Lower lobe of right lung (tissue), 2 donors: Measurements from ENCODE around the gene MYOT. TPM values are rescaled to one million over a fixed set of nuclear protein-coding genes. Genes with fewer than 3 reads are reported as not detected.
A peak's percentile ranks its signal among the peaks of the same experiment; 100 is the strongest.

ENCODE experiments used
- ATAC-seq, 2 donors: fragments of 200-7000 bp; cut with Tn5 transposase; one replicate each; pipeline ENCODE4 v1.9.1; 2020 to 2022; ENCODE audit warnings: mild to moderate bottlenecking in 2 of 2, moderate library complexity in 2 of 2
- DNase-seq: peaks from one replicate; pipeline ENCODE4 v3.0.0-alpha.2; 2020
- H3K27ac ChIP-seq: fragments of 200-600 bp; one replicate; pipeline ENCODE4 v1.8.0; 2022
- H3K27me3 ChIP-seq: fragments of 200-600 bp; one replicate; pipeline ENCODE4 v1.8.0; 2022; ENCODE audit warnings: low read depth
- H3K36me3 ChIP-seq: fragments of 200-600 bp; one replicate; pipeline ENCODE4 v1.8.0; 2022; ENCODE audit warnings: mild to moderate bottlenecking
- H3K4me1 ChIP-seq: fragments of 200-600 bp; one replicate; pipeline ENCODE4 v1.8.0; 2022
- H3K4me3 ChIP-seq: fragments of 200-600 bp; one replicate; pipeline ENCODE4 v1.8.0; 2022; ENCODE audit warnings: mild to moderate bottlenecking
- H3K9me3 ChIP-seq: fragments of 200-600 bp; one replicate; pipeline ENCODE4 v1.8.0; 2022
- intact Hi-C: fragments of 100-400 bp; cut with DNase I; formaldehyde crosslinking; loops from one replicate; pipeline ENCODE4 v1.11.0; 2022
- total RNA-seq: library from RNA; stranded (reverse); fragmentation: NEBNext Ultra II Directional; extraction: Animal tissue kit (Norgen Biotek cat#: 25700); gene quantifications from one replicate; pipeline ENCODE4 v1.2.1, GENCODE V29; 2021
- TF ChIP-seq, protein P1 (sequence below): fragments of 200-600 bp; IDR thresholded peaks from one replicate; pipeline ENCODE4 v1.8.0; 2022; ENCODE audit warnings: antibody characterized with exemption, mild to moderate bottlenecking
- donor health status: DM: no; HTN: yes; CAD: no; lungs with severe emphysema.

MYOT gene
- total RNA-seq, 1 donor from 2014 or later, result not detected

DNA sequence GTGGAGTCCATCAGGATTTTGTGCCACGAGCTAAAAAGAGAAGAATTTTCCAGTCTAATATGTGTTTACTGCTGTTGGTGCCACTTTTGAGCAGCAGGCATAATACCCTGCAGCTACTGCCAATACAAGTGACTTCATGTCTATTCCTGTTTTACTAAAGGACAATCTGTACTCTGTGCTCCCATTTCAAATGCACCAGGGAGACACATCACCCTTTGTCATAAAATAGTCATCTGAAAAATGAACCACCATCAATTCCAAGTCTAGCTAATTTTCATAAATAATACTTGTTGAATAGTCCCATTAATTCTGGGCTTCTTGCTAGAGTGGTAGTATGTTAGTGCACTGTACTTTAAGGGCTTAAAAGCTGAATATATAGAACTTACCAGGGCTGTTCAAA is 12.7 kb downstream of the MYOT start:
- Histone ChIP-seq H3K4me3 (no peak overlapping the region), H3K36me3 (no peaks in the 10 kb centered on the region), H3K27ac (no peak overlapping the region), H3K27me3 (no peaks in the 10 kb centered on the region), H3K4me1 (no peaks in the 10 kb centered on the region), H3K9me3 (no peaks in the 10 kb centered on the region)
- no peak for DNase-seq
- no peak for ATAC-seq
- intact Hi-C loops, result no loop called here
- TF ChIP-seq, protein P1, sequence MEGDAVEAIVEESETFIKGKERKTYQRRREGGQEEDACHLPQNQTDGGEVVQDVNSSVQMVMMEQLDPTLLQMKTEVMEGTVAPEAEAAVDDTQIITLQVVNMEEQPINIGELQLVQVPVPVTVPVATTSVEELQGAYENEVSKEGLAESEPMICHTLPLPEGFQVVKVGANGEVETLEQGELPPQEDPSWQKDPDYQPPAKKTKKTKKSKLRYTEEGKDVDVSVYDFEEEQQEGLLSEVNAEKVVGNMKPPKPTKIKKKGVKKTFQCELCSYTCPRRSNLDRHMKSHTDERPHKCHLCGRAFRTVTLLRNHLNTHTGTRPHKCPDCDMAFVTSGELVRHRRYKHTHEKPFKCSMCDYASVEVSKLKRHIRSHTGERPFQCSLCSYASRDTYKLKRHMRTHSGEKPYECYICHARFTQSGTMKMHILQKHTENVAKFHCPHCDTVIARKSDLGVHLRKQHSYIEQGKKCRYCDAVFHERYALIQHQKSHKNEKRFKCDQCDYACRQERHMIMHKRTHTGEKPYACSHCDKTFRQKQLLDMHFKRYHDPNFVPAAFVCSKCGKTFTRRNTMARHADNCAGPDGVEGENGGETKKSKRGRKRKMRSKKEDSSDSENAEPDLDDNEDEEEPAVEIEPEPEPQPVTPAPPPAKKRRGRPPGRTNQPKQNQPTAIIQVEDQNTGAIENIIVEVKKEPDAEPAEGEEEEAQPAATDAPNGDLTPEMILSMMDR, result no peak

DNA sequence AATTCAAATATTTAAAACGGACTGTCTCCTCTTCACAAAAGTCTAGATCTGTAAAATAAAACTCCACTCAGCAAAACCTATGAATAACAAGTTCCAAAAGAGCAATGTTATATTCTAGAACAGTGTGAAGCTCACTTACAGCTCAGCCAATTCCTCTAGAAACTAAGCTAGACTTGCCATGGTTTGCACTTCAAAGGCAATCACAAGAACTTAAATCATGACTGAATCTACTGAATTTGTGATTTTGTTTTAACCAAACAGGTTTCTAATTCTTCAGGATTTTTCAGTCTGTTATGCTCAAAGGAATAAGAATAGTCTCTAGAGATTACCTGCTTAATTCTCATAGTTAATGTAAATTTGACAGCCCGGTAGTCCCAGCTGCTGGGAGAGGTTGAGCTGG is 20.2 kb downstream of the MYOT start:
- TF ChIP-seq, protein P1, result no peak
- Histone ChIP-seq H3K9me3 (no peaks in the 10 kb centered on the region), H3K4me3 (no peak overlapping the region), H3K27me3 (peaks cover 5% of the 10 kb centered on the region), H3K27ac (no peak overlapping the region), H3K36me3 (no peaks in the 10 kb centered on the region), H3K4me1 (no peaks in the 10 kb centered on the region)
- ATAC-seq (no peak), DNase-seq (no peak)
- intact Hi-C loops, result no loop called here

DNA sequence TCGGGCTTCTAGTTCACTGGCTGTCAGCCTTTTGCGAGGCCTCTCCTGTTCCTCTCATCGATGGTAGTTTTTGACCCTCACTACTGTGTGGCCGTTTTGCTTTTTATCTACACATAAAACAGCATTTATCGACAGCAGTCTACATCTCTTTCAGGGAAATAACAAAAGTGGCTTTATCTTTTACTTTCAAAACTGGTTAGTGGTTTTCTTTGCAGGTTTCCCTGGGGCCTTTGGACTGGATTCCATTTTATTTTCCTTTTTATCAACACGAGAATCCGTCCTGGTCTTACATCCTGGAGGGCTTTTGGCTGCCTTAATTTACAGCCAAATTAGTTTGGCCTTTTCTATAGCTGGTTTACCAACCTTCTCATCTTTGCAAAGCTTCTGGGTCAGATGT is 20.8 kb downstream of the MYOT start:
- DNase-seq, result no peak
- peak overlapping the region; percentile 79 for H3K27ac ChIP-seq
- H3K4me3 ChIP-seq, result peak overlapping the region; percentile 55
- no peak for ATAC-seq
- H3K36me3 ChIP-seq, result no peaks in the 10 kb centered on the region
- peaks cover 5% of the 10 kb centered on the region for H3K27me3 ChIP-seq
- no peaks in the 10 kb centered on the region for H3K9me3 ChIP-seq
- TF ChIP-seq, protein P1, result no peak
- intact Hi-C loops, result no loop called here
- H3K4me1 ChIP-seq, result no peaks in the 10 kb centered on the region

DNA sequence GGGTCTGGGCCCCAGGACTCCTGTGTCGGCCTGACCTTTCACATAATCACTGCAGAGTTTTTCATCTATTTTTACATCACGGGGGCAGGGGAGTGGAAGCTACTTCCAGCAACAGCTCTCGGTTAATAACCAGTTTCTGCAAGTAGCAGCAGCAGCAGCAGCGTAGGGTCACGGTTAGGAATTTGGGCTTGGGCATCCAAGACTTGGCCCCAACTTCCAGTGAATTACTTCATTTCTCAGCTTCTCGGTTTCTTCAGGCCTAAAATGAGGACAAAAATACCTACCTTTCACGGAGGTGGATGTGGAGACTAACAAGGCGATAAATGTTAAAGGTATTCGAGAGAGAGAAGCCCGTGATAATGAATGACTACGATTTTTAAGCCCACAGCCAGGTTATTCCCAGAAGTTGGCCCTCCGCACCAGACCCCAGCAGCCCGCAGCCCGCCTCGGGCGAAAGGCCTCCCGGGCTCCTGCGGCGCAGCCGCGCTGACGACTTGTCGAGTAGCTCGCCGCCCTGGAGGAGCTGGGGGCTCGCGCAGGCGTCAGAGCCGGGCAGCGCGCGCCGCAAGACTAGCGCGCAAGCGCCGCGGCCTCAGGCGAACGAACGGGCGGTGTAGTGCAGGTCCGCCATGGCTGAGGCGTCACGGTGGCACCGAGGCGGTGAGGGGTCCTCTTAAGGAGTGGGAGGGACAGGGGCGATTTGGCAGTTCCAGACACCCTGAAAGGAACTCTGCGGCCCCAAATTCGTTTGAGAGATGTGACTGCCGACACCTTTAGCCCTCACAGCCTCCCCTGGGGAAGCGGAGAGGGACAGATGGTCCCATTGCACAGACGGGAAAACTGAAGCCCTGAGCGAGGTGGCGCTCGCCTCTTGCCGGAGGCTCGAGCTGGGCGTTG is 21.5 kb downstream of the MYOT start, which contains the start of gene PKD2L2:
Gene PKD2L2 (plus strand): TSS at position 595 of the 897 bp plus-strand sequence. CDS start 35 bp downstream, at position 630.
- peak within 1 kb of the TSS; percentile 79 for H3K27ac ChIP-seq

DNA sequence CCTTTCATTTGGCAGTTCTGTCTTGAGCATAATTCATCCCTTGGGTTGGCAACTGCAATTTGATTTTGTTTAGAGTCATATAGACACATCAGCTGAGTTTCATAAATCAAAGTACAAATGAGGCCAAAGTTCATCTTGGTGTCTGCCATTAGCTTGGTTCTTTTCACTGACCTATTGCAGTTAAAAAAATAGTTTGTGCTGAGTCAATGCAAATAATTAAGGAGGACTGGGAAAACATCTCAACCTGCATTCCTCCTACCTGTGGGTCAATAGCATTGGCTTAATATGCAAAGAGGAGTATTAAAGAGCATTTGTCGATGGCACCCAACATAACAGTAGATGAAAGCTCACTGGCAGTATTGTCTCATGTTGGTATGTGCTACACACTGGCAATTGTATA is 23.2 kb downstream of the MYOT start:
- intact Hi-C loops, result no loop called here
- H3K27ac ChIP-seq, result no peak overlapping the region
- H3K27me3 ChIP-seq, result peaks cover 5% of the 10 kb centered on the region
- TF ChIP-seq, protein P1, result no peak
- no peaks in the 10 kb centered on the region for H3K36me3 ChIP-seq
- H3K4me3 ChIP-seq, result no peak overlapping the region
- DNase-seq, result no peak
- H3K4me1 ChIP-seq, result no peaks in the 10 kb centered on the region
- no peaks in the 10 kb centered on the region for H3K9me3 ChIP-seq
- no peak for ATAC-seq

More for the DNA sequence above, 21.5 kb downstream of the MYOT start, which contains the start of gene PKD2L2:
- TF ChIP-seq, protein P1, result peak; percentile 15
- Histone ChIP-seq H3K27me3 (peaks cover 5% of the 10 kb centered on the region), H3K9me3 (no peaks in the 10 kb centered on the region), H3K36me3 (no peaks in the 10 kb centered on the region), H3K4me1 (no peaks in the 10 kb centered on the region), H3K4me3 (peak within 1 kb of the TSS; percentile 55)
- DNase-seq (peak; percentile 90), ATAC-seq (peak; percentile 99 to 100)
- intact Hi-C loops, result no loop called here
